Coronary artery (tissue), 2 donors: ENCODE results near the gene SCAMP4.

ENCODE experiments used
- DNase-seq: peaks from one replicate; pipeline ENCODE4 v3.0.0-alpha.2; 2017; ENCODE audit warnings: low spot score
- H3K27ac ChIP-seq, 2 donors: fragments of 200-600 bp; sonication (generic); one replicate each; pipeline ENCODE4 v1.5.1; 2016 to 2019
- H3K4me3 ChIP-seq: fragments of 200-600 bp; sonication (generic); 2 replicates; pipeline ENCODE4 v1.5.1; 2016; ENCODE audit warnings: mild to moderate bottlenecking, moderate library complexity
- TF ChIP-seq, protein P1 (sequence below): fragments of 200-600 bp; sonication (generic); IDR thresholded peaks from one replicate; pipeline ENCODE4 v1.5.1; 2019; ENCODE audit warnings: antibody characterized with exemption

The SCAMP4 gene

DNA sequence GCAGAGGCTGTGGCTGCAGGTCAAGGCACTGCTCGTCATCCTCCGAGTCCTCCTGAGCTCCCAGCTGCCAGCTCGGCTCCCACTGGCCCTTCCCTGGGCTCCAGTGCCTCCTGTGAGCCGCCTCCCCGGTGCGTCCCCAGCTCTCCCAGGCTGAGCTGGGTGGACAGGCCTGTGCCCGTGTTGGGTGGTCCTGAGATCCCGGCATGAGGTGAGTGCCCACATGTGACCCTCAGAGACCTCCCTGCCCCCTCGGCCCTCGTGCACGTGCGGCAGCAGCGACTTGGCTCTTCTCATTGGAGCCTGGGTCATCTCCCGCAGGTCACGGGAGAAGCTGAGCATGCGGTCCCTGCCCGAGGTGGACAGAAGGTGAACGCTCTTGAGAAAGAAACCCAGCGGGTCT is 15.4 kb downstream of the SCAMP4 start:
- no peak for DNase-seq
- no peak overlapping the region for H3K27ac ChIP-seq
- H3K4me3 ChIP-seq: no peak overlapping the region
- TF ChIP-seq, protein P1, sequence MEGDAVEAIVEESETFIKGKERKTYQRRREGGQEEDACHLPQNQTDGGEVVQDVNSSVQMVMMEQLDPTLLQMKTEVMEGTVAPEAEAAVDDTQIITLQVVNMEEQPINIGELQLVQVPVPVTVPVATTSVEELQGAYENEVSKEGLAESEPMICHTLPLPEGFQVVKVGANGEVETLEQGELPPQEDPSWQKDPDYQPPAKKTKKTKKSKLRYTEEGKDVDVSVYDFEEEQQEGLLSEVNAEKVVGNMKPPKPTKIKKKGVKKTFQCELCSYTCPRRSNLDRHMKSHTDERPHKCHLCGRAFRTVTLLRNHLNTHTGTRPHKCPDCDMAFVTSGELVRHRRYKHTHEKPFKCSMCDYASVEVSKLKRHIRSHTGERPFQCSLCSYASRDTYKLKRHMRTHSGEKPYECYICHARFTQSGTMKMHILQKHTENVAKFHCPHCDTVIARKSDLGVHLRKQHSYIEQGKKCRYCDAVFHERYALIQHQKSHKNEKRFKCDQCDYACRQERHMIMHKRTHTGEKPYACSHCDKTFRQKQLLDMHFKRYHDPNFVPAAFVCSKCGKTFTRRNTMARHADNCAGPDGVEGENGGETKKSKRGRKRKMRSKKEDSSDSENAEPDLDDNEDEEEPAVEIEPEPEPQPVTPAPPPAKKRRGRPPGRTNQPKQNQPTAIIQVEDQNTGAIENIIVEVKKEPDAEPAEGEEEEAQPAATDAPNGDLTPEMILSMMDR: no peak

DNA sequence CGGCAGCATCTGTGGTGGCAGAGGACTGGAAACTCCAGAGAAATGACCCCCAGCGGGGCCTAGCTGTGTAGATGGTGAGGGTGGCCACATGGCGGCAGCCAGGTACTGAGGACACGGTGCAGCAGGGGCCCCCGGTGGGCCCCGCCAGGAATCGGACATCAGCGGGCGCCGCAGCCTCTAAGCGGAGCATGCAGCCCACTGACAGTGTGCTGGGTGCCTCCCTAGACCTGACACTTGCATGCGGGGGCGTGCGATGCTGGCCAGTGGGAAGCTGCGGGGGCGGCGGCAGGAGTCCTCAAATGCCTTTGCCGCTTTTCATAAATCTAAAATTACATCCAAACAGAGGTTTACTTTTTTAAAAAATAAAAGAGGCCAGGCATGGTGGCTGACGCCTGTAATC is 16.1 kb downstream of the SCAMP4 start:
- no peak for DNase-seq
- TF ChIP-seq, protein P1: no peak
- Histone ChIP-seq H3K27ac (no peak overlapping the region), H3K4me3 (no peak overlapping the region)

DNA sequence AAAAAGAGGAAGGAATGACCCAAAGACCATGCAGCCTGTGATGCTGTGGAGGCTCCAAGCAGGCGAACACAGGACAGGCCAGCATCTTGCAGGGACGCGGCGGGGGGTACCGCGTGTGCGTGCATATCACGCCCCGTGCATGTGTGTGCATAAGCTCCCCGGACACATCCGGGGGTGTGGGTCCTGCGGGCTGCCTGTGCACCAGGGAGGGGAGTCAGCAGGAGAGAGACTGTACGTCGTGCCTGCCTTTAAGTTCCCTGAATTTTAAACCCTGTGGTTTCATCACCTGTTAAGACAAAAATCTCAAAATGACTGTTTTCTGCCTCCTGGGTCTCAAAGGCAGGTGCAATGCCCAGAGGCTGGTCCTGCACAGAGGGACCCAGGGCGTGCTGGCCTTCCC is 16.6 kb downstream of the SCAMP4 start:
- no peak for DNase-seq
- Histone ChIP-seq H3K27ac (no peak overlapping the region), H3K4me3 (no peak overlapping the region)
- TF ChIP-seq, protein P1: no peak

DNA sequence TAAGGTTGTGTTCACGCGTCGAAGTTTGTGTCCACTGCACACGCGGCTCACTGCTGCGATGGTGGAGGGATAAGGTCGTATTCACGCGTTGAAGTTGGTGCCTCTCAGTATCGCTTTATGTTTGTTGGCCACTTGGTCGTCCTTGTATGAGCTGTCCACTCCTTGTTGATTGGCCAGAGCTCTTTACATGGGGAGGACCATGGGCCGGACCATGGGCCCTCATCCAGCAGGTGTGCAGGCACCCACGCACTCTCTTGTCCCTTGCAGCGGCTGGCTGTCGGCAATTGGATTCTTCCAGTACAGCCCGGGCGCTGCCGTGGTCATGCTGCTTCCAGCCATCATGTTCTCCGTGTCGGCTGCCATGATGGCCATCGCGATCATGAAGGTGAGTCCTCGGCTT is 17.6 kb downstream of the SCAMP4 start:
- TF ChIP-seq, protein P1: no peak
- Histone ChIP-seq H3K4me3 (no peak overlapping the region), H3K27ac (peak overlapping the region in 1 of 2 donors; percentile 32)
- DNase-seq: no peak

DNA sequence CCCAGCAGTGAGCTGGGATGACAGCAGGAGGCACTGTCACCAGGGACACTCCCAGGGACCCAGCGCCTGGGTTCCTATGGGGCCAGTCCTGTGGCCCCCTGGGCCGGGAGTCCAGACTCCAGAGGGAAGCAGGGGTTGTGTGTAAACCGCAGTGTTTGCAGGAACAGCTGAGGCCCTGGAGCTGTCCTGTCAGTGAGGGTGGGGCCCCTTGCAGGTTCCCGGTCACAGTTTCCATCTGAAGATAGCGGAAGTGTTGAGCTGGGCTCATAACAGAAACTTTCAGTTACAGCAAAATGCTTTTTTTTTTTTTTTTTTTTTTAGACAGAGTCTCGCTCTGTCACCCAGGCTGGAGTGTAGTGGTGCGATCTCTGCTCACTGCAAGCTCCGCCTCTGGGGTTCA is 18.1 kb downstream of the SCAMP4 start:
- TF ChIP-seq, protein P1: no peak
- Histone ChIP-seq H3K27ac (peak overlapping the region in 1 of 2 donors; percentile 32), H3K4me3 (no peak overlapping the region)
- no peak for DNase-seq

DNA sequence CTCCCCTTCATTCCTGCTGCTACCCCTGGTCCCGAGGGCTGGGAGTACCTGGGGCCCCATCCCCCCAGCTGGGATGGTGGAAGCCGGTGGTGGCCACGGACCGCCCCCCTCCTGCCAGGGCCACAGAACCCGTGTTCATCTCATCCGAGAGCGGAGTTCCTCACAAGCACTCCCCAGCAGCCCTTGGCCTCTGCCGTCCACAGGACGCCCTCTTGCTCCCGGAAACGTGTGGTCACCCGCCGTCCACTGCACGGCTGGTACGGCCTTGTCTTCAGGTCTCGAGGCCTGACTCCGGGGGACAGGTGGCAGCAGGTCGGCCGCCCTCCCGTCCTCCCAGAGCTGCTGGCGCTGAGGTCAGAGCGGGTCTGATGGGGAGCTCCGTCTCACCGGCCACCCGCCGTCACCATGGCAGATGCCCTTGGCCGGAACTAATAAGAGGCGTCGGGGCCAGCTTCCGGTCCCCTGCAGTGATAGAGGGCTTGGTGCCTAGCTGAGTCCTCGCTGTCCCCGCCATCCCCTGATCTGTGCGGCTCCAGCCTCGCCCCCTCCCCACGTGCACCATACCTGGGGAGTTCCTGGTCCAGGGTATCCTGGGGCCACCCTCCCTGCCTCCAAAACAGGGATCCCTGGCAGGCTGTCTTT is 19.2 kb downstream of the SCAMP4 start:
- TF ChIP-seq, protein P1: no peak
- no peak for DNase-seq
- Histone ChIP-seq H3K27ac (no peak overlapping the region), H3K4me3 (no peak overlapping the region)

DNA sequence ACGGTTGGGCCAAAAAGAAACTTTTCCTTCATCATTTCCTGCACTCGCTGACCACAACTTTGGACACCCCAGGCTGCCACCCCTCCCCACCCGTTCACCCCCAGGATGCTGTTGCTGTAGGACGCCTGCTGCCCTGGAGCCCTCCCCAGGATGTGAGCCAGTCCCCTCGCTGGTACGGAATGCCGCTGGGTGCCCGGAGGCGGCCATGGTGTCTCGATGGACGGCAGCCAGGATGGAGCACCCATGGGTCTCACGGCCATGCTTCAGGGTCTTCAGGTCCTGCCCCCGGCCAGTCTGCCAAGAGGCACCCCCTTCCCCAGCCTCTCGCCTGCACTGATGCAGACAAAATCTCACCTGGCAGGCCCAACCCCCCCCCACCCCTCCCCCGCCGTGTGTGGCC is 20.3 kb downstream of the SCAMP4 start:
- no peak for DNase-seq
- TF ChIP-seq, protein P1: no peak
- no peak overlapping the region for H3K27ac ChIP-seq
- no peak overlapping the region for H3K4me3 ChIP-seq
